ENCODE measurements around the gene SEMA3E.

DNA sequence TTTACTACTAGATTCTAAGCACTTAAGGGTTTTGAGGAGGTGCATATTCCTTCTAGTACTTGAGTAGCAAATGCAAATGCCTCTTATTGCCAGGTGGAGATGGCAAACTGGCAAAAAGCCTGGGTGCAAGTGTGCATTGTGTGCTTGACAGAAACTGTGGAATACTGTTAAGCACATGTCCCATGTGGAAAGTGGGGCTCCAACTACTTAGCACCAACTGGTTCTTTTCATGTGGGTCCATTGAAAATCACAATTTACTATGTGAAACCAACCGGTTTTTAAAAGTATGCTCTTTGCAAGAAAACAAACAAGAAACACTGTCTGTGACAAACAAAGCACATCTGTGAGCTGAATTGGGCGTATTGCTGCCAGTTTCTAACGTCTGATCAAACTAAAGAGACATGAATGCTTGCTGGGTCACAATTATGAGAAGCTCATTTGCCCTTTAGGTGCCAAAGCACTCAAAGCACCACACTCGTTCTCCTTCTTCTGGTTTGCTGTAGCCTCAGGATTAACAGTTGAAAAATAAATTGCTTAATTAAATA lies 197.4 kb downstream of the SEMA3E start:
- no peak for TF ChIP-seq EZH2phosphoT487 (IDR thresholded peaks at IDR 0.05; ENCODE audit: low read depth)
- TF ChIP-seq, protein P1, sequence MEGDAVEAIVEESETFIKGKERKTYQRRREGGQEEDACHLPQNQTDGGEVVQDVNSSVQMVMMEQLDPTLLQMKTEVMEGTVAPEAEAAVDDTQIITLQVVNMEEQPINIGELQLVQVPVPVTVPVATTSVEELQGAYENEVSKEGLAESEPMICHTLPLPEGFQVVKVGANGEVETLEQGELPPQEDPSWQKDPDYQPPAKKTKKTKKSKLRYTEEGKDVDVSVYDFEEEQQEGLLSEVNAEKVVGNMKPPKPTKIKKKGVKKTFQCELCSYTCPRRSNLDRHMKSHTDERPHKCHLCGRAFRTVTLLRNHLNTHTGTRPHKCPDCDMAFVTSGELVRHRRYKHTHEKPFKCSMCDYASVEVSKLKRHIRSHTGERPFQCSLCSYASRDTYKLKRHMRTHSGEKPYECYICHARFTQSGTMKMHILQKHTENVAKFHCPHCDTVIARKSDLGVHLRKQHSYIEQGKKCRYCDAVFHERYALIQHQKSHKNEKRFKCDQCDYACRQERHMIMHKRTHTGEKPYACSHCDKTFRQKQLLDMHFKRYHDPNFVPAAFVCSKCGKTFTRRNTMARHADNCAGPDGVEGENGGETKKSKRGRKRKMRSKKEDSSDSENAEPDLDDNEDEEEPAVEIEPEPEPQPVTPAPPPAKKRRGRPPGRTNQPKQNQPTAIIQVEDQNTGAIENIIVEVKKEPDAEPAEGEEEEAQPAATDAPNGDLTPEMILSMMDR (IDR thresholded peaks at IDR 0.05; ENCODE audit: low read depth, low read length), result no peak
